Fibroblast of the conjunctiva (primary cell): Measurements from ENCODE around the gene CYS1.
"Not testable (repeated sequence)": the region's sequence is repeated elsewhere in the genome, so short reads cannot be mapped to it uniquely, and the experiment has no call there.

Experiments used
- DNase-seq: peaks from one replicate; pipeline ENCODE4 v3.0.0-alpha.2; 2010; ENCODE audit warnings: low read depth

Gene CYS1, protein sequence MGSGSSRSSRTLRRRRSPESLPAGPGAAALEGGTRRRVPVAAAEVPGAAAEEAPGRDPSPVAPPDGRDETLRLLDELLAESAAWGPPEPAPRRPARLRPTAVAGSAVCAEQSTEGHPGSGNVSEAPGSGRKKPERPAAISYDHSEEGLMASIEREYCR

DNA sequence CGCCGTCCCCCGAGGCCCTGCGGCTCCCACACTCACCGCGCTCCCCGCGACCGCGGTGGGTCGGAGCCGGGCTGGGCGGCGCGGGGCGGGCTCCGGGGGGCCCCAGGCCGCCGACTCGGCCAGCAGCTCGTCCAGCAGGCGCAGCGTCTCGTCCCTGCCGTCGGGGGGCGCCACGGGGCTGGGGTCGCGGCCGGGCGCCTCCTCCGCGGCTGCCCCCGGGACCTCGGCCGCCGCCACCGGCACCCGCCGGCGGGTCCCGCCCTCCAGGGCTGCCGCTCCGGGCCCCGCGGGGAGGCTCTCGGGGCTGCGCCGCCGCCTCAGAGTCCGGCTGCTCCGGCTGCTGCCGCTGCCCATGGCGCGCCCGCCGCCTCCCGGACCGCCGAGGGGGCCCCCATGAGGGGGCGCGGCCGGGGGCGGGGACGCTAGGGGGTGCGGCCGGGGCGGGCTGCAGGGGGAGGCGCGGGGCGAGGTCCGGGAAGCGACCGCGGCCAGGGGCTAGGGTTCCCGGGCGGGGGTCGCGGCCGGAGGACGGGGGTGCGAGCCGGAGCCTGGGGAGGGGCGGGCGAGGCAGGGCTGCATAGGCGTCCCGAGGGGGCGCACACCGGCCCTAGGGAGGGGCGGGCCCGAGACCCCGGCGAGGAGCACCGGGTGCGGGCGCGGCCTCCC, at the start of gene CYS1:
Gene CYS1 (minus strand): TSS at position 542 of the 666 bp plus-strand sequence. CDS start 188 bp downstream, at position 354.
- no peak for DNase-seq

DNA sequence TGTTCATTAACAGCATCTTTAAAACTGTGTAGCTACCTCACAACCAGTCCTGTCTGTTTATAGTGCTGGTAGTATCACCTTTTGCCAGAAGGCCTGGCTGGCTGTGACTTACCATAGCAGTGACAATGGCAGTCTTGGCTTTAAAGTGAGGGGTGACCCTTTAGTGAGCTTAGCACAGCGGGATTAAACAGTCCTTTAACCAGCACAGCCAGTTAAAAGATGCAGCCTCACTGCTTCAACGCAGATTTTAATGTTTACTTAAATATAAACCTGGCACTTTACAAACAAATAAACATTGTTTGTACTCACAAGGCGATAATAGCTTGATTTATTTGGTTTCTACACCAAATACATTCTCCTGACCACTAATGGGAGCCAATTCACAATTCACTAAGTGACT, 49.3 kb upstream of the CYS1 start:
- DNase-seq: no peak

DNA sequence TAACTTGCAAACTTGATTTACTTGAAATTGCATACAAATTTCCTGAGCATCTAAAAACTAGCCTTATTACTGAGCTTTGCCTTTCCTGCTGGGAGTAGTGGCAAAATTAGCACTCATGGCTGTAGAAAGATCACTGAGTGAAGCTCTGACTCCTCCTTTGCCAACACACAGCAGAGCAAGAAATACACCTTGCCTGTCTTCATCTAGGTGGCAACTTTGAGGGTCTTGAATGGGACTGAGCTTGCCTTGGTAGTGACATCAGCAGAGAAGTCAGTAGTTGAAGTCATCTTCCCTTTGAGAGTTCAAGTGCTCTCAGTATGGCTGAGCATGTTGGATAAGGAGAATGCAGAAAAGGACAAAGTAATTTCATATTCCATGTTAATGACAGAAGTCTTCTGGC, 48.2 kb upstream of the CYS1 start:
- DNase-seq: no peak

DNA sequence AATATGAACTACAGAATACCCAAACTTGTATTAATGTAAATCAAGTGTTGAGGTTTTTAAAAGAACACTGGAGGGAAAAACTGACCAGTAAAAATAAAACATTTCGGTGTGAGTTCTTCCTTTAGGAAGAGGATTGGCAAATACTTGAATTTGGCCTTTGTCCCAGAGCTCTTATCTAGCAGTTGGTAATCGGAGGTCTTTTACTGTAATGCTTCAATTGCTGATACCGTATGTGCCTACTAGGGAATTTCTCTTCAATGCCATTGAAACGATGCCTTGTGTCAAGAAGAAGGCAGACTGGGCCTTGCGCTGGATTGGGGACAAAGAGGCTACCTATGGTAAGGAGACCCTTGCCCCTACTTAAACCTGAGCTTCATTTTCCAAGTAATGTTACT, 46.4 kb upstream of the CYS1 start:
- DNase-seq: no peak

DNA sequence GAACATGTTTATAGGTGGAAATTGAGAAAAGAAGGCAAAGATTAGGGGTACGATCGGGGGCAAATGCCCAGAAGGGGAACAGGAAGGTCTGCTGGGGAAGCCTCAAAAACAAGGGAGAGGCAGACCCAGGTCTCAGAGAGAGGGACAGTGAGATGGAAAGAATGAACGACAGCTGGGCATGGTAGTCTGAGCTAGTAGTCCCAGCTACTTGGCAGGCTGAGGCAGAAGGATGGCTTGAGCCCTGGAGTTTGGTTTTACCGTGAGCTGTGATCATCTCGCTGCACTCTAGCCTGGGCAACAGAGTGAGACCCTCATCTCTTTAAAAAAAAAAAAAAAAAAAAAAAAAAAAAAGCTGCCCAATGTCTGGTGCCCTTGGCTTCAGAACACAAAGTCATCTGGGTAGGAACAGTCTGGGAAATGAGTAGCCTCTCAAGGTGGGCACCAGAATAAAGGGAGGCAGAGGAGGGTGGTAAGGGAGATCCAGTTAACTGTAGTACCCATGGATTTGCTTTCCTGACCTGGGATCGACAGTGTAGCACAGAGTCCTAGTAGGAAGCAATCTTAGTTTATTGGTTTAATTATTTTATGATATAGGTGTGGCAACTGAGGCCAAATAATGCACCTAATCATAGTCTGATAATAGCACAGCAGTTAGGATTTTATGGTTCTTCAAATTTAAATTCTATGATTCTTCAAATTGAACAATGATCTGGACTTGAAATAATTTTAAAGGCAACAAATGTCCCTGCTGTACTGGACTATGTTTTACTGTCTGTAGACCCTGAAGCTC, 45.8 kb upstream of the CYS1 start:
- no peak for DNase-seq

DNA sequence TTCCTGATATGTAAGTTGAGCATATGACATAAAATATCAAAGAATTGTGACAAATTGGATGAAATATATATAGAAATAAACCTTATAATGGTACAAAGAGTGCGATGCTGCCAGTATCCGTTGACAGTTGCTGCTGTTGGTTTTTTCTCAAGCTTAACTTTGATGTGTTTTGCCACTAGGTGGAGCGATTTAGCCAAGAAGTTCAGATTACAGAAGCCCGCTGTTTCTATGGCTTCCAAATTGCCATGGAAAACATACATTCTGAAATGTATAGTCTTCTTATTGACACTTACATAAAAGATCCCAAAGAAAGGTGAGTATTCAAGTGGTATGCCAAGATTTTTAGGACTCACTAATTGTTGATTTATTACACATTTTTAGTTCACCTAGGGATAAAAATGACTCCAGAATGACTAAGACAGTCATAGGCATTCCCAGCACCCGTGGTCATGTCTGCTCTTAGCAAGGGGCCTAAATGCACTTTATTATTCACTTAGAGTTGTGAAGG, 44.4 kb upstream of the CYS1 start:
- DNase-seq: peak; percentile 75

DNA sequence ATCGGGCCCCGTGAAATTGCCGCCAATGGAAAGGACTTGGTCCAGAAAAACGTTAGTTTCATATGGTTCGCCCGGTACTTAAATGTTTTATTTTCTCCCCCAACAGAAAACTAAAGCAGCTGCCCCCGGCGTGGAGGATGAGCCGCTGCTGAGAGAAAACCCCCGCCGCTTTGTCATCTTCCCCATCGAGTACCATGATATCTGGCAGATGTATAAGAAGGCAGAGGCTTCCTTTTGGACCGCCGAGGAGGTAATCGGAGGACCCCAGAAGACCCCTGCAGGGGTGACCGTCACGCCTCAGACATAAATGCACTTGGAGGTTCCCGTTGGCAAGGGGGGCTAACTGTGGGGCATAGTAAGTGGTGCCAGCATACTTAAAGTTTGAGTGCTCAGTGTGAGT, 43.1 kb upstream of the CYS1 start:
- no peak for DNase-seq

DNA sequence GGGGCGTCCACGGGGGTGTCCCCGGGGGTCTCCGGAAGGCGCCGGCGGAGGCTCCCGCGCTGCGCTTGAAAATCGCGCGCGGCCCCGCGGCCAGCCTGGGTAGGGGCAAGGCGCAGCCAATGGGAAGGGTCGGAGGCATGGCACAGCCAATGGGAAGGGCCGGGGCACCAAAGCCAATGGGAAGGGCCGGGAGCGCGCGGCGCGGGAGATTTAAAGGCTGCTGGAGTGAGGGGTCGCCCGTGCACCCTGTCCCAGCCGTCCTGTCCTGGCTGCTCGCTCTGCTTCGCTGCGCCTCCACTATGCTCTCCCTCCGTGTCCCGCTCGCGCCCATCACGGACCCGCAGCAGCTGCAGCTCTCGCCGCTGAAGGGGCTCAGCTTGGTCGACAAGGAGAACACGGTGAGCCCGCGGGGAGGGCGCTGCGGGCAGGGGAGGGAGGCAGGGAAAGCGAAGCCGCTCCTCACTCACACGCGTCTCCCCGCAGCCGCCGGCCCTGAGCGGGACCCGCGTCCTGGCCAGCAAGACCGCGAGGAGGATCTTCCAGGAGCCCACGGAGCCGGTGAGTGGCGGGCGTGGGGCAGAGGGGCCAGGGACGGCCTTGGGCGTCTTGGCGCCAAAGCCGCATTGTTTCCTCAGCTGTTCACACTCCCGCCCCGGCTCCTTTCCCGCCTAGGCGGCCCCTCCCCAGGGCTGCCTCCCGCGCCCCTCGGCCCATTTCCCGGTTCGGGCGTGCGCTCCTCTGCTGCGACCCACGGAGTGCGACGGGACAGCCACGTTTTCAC, 42.5 kb upstream of the CYS1 start, which contains the start of gene RRM2:
Gene RRM2 (plus strand): TSS at position 240 of the 781 bp plus-strand sequence. CDS start 60 bp downstream, at position 300.
- DNase-seq: peak; percentile 84

DNA sequence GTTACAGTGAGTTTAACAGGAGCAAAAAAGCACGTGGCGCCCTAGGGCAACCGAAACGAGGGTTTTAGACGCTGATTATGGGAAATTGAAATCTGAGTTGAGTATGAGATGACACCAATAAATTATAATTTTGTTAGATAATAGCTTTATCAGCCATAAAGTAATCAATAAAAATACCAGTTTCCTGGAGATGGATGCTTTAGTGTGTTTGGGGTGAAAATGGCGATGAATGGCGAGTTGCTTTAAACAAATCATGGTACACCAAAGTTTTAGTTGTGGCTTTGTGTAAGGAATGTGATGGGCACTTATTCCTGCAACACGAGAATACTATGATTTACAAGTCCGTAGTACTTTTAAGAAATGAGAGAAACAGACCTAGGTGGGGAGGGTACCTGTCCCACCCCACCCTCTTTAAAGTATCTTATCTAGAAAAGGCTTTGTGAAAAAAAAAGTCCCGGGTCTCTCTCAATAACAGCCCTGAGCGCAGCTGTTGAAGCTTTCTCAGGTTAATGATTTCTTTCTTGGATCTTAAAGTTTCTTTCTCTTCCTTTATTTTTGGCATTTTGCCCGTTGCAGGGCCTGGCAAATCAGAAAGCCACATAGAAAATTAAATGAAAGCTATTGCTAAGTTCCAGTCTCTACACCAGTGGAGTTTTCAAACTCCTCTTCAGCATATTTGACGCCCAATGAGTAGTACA, 40.8 kb upstream of the CYS1 start:
- no peak for DNase-seq

DNA sequence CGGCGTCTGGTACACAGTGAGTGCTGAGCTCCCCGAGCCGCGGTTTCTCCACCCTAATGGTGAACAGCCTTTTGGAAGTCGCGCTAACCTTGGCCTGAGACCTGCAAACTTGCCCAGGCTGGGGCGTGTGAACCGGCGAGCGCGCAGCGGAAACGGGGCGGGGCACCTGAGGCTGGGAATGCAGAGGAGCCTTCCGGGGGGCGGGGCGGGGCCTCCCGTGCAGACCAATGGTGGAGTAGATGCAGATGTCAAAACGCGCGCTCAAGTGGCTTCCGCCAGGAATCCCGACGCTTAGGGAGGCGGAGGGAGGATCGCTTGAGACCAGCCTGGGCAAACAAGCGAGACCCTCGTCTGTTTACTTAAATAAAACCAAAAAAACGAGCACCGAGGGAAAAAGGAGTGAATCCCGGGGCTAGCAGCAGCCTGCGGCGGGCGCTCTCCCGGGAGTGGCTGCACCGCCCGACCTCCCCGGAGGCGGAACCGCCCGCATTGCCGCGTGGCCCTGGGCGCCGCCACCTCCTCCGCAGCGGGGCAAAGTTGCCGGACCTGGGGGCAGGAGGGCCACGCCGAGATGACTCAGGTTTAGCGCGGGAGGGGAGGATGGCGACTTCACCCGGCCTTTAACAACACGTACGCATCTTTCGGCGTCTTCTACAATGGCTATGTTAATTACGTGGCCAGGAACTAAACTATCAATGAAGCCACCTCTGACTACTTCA, 40.1 kb upstream of the CYS1 start:
- DNase-seq: peak; percentile 71

DNA sequence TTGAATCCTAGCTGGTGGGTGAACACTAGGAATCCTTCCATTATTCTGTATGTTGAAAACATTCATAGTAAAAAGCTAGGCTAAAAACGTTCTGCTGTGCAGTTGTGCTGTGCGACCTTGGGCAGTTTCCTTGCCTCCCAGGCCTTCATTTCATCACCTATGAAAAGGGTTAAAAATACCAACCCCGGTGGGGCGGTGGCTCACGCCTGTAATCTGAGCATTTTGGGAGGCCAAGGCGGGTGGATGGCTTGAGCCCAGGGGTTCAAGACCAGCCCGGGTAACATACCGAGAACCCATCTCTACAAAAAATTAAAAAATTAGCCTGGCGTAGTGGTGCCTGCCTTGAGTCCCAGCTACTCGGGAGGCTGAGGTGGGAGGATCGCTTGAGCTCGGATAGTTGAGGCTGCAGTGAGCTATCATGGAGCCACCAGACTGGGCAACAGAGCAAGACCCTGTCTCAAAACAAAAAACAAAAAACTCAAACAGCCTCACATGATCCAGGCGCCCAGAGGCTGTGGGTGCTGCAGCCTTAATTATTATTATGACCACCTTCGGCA, 39.5 kb upstream of the CYS1 start:
- DNase-seq: no peak

DNA sequence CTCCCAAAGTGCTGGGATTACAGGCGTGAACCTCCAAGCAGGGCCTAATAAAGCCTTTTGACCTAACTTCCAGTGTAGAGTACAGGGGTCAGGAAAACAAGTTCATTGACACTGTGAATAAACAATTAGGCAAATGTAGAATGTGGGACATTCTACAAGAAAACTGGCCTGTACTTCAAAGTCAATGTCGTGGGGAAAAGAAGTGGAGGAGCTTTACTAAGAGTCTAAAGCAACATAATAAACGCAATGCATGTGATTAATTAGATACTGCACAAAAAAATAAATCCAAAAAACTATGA, 38.8 kb upstream of the CYS1 start:
- no peak for DNase-seq

DNA sequence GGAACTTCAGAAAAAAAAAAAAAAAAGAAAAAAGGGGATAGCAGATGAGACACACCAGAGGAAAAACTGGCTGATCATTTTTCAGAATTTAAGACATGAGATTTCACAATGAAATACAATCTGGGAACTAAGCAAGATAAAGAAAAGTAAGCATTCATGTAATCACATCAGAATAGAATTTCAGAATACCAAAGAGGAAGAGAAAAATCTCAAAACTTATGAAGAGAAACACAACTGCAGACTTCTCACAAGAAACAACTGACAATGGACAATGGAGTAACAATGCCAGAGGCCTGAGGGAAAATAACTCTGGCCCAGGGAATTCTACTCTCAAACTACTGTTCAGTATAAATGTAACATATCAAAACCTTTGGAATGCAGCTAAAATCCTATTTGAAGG, 29.1 kb upstream of the CYS1 start:
- DNase-seq: no peak

DNA sequence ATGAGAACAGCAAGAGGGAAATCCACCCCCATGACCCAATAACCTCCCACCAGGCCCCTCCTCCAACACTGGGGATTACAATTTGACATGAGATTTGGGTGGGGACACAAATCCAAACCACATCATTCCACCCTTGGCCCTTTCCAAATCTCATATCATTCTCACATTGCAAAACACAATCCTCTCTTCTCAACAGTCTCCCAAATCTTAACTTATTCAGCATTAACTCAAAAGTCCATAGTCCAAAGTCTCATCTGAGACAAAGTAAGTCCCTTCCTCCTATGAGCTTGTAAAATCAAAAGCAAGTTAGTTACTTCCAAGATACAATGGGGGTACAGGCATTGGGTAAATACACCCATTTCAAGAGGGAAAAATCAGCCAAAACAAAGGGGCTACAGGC, 24.7 kb upstream of the CYS1 start:
- DNase-seq: not testable (repeated sequence)

DNA sequence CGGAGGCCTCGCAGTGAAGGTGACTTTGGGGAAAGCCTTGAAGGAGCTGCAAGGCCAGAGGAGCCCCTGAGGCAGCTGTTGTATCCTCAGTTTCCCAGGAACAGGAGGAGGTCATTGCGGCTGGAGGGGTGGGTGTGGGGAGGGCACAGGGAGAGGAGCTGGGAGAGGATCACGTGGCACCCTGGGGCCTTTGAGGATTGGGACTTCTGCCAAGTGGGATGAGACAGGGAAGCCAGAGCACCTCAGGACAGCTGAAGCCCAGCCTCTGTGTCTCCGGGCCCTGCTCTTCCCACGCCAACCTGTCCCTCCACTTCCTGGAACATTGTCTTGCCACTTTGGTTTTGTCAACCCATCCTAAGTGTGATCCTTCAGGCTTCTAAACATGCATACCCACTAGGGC, 23.0 kb upstream of the CYS1 start:
- no peak for DNase-seq

DNA sequence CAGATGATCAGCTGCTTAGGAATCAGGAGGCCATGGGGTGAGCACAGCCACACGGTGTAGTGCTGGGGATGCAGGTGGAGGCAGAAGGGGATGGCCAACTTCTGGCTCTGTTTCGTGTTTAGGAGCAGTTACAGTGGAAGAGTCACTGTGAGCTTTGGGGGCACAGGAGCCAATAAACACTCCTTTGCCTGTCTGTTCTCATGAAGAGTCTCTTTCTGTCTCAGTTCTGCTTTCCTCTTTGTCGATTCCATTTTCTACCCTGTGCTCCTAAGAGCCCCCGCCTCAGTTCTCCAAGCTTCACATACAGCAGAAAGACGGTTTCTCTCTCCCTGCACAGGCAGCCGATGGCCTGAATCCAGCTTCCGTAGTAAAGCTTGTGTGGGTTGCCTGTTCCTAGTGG, 21.3 kb upstream of the CYS1 start:
- no peak for DNase-seq

DNA sequence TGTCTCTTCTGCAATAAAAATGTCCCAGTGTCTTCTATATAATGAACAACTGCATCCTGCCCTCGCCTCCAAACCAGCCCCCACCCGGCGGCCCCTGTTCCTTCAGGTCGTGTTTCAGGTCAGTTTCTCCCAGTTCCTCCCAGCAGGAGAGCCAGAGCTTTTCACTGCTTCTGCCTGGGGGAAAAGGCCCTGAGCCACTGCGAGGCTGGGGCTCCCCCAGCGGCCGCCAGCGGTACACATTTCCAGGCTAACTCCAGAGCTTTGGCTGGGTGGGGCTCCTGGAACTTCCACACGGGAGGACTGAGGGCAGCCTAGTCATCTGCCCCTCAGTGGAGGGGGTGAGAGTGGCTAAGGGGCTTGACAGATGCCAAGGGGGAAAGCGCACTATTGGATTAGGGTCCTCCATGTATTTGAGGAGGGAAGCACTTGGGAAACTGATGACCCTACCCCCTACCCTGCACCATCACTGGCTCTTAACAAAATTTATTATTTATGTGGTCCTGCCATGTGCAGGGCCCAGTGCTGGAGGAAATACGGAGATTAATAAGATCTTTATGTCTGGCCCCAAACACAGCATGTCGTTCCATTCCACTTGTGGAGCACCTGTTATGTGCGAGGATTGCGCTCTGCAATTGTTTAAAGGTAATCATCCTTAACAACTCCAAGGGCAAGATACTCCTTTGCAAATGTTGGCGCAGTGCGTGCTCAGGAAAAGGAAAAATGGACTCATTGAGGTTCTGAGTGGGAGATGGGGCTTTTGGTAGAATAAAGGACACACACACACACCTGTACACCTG, 17.3 kb upstream of the CYS1 start:
- DNase-seq: peak; percentile 27

DNA sequence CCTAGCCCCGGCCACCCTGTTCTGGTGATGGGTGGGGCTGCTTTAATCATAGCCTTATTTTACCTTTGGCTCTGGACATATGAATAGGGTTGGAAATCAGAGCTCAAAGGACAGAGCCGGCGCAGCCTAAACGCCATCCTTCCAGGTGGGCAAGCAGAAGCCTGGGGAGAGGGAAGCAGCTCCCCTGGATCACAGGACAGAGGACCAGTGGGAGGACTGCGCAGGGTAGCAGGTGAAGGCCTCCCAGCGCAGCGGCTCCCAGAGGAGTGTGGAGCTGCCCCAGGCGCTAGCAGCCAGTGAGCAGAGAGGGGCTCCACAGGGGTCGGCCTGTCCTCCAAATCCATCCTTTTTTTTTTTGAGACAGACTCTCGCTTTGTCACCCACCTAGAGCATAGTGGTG, 16.4 kb upstream of the CYS1 start:
- DNase-seq: no peak

DNA sequence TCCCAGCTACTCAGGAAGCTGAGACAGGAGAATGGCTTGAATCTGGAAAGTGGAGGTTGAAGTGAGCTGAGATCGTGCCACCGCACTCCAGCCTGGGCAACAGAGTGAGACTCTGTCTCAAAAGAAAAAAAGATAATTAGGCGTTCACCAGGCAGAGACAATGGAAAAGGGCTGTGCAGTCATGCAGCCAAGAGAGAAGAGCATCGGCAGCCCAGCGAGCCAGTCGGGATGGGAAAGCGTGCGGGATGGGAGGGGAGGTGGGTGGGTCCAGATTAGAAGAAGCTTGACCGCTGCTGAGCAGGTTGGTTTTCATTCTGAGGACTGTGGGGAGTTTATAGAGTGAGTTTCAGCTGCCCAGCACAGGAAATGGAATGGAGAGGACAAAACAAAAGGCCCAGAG, 15.0 kb upstream of the CYS1 start:
- DNase-seq: no peak

DNA sequence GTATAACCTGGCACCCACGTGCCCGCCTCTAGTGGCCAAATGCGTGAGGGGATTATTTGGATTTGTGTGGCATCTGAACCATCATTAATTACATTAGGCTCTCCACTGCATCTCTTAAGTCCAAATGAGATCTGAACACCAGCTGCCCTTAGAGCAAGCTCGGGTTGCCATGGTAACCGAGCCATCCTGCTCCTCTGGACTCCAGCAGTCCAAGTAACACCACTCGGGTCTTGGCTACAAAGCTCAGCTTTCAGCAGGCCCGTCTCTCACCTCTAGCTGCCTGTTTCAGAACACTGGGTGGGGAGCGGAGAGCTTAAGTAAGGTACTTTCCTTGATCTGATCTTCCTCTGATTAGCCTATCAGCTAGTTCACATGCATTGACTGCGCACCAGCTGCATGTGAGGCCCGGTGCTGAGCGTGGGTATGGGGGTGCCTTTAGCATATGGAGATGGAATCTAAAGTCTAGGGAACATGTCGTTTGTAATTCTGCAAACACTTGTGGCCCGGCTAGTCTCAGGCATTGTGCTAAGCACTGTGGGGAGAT, 14.1 kb upstream of the CYS1 start:
- no peak for DNase-seq
